Endothelial cell of umbilical vein (primary cell): ENCODE data around the gene BNC1. TPM values are rescaled to one million over a fixed set of nuclear protein-coding genes. Genes with fewer than 3 reads are reported as not detected.

Source experiments
- BruUV-seq: library from RNA; stranded (reverse); fragments of 400-500 nt; replicated peaks from 2 replicates; lab custom pipeline; 2021; lab: Mats Ljungman, UMichigan
- CTCF ChIA-PET: fragments of 300-600, 350-600 bp; sonication (Branson Sonifier 250); formaldehyde crosslinking; loops from one replicate; lab custom pipeline; 2021; ENCODE audit warnings: antibody characterized with exemption, inconsistent platforms; lab: Charles Lee
- POLR2A ChIA-PET: fragments of 300-600, 350-600 bp; sonication (Branson Sonifier 250); formaldehyde crosslinking; loops from one replicate; lab custom pipeline; 2021; ENCODE audit warnings: antibody characterized with exemption, inconsistent platforms; lab: Charles Lee
- DNase-seq: peaks from one replicate; pipeline ENCODE4 v3.0.0-alpha.2; 2011; ENCODE audit warnings: low read depth, low spot score
- FAIRE-seq: peaks from 2 replicates; lab custom pipeline; 2011; peaks lifted over from hg19 to GRCh38; lab: Jason Lieb, UNC
- H2AFZ ChIP-seq: 2 replicates; pipeline ENCODE4 v1.6.0; 2012; ENCODE audit warnings: low read depth, low read length, control low read depth, inconsistent platforms
- H3K27ac ChIP-seq: 2 replicates; pipeline ENCODE4 v1.5.1; 2011; ENCODE audit warnings: low read depth, mild to moderate bottlenecking, control low read depth, low read length, moderate library complexity; ENCODE audit not compliant: insufficient read depth
- H3K27me3 ChIP-seq, 2 experiments: 2 replicates each; pipeline versions ENCODE4 v1.6.0 to v1.6.1; 2011; ENCODE audit warnings: low read length in 2 of 2, mixed read lengths in 1 of 2; ENCODE audit not compliant: control insufficient read depth in 2 of 2, insufficient read depth in 2 of 2
- H3K36me3 ChIP-seq, 2 experiments: 2 replicates in 1 of 2; 3 replicates in 1 of 2; pipeline ENCODE4 v1.5.1; 2011; ENCODE audit warnings: low read length in 2 of 2, mild to moderate bottlenecking in 1 of 2, moderate library complexity in 1 of 2; ENCODE audit not compliant: control insufficient read depth in 2 of 2, insufficient read depth in 2 of 2; ENCODE audit errors: extremely low read depth in 1 of 2
- H3K4me1 ChIP-seq: 3 replicates; pipeline ENCODE4 v1.5.1; 2011; ENCODE audit warnings: mild to moderate bottlenecking, low read length; ENCODE audit not compliant: control insufficient read depth, insufficient read depth; ENCODE audit errors: extremely low read depth
- H3K4me2 ChIP-seq: 2 replicates; pipeline ENCODE4 v1.6.1; 2011; ENCODE audit warnings: low read length, control low read depth, mixed read lengths; ENCODE audit not compliant: insufficient read depth
- H3K4me3 ChIP-seq, 3 experiments: fragments of 200-600 bp in 1 of 3; sonication (generic), shearing (Covaris generic) in 1 of 3; replicated peaks in 1 of 3; 2 replicates each; pipeline ENCODE4 v1.5.1; 2011 to 2016; ENCODE audit warnings: control low read depth in 3 of 3, low read length in 3 of 3, mild to moderate bottlenecking in 2 of 3, inconsistent platforms in 1 of 3, low read depth in 1 of 3, moderate library complexity in 1 of 3; ENCODE audit not compliant: insufficient read depth in 1 of 3
- H3K79me2 ChIP-seq: 2 replicates; pipeline ENCODE4 v1.6.0; 2012; ENCODE audit warnings: low read length, inconsistent platforms; ENCODE audit not compliant: control insufficient read depth, insufficient read depth
- H3K9ac ChIP-seq: replicated peaks from 2 replicates; pipeline ENCODE3; 2011; ENCODE audit warnings: low read length, control low read depth; ENCODE audit not compliant: insufficient read depth; ENCODE audit errors: extremely low read depth
- H3K9me1 ChIP-seq: replicated peaks from 3 replicates; pipeline ENCODE4 v1.6.0; 2011; ENCODE audit warnings: mild to moderate bottlenecking, low read length; ENCODE audit not compliant: control insufficient read depth, insufficient read depth; ENCODE audit errors: extremely low read depth
- H3K9me3 ChIP-seq: replicated peaks from 2 replicates; pipeline ENCODE4 v1.5.1; 2012; ENCODE audit warnings: low read length, inconsistent platforms; ENCODE audit not compliant: control insufficient read depth, insufficient read depth
- H4K20me1 ChIP-seq: replicated peaks from 2 replicates; pipeline ENCODE3; 2011; ENCODE audit warnings: mild to moderate bottlenecking, low read length; ENCODE audit not compliant: control insufficient read depth, insufficient read depth; ENCODE audit errors: extremely low read depth
- EZH2 ChIP-seq: IDR thresholded peaks from 2 replicates; pipeline ENCODE4 v1.6.1; 2012; ENCODE audit warnings: borderline replicate concordance, low read depth, mild to moderate bottlenecking, moderate library complexity, low read length, inconsistent platforms; ENCODE audit not compliant: severe bottlenecking
- FOS ChIP-seq: IDR thresholded peaks from 2 replicates; pipeline ENCODE4 v1.6.1; 2011; ENCODE audit warnings: mild to moderate bottlenecking, low read length, moderate library complexity, borderline replicate concordance; ENCODE audit not compliant: insufficient read depth
- GATA2 ChIP-seq: IDR thresholded peaks from 2 replicates; pipeline ENCODE4 v1.7.0; 2011; ENCODE audit warnings: low read depth, mild to moderate bottlenecking, moderate library complexity, mixed read lengths, low read length; ENCODE audit not compliant: insufficient read length, insufficient read depth
- JUN ChIP-seq: IDR thresholded peaks from 2 replicates; pipeline ENCODE4 v1.6.1; 2011; ENCODE audit warnings: borderline replicate concordance, low read depth; ENCODE audit not compliant: insufficient read length, insufficient read depth
- MYC ChIP-seq: IDR thresholded peaks from one replicate; pipeline ENCODE4 v1.6.1; 2011; ENCODE audit warnings: mild to moderate bottlenecking, low read depth, low read length
- POLR2A ChIP-seq: IDR thresholded peaks from 2 replicates; pipeline ENCODE4 v1.6.1; 2012; ENCODE audit warnings: low read depth, mild to moderate bottlenecking, control low read depth, low read length
- POLR2AphosphoS5 ChIP-seq: IDR thresholded peaks from 2 replicates; pipeline ENCODE4 v1.6.1; 2012; ENCODE audit warnings: low read depth, mild to moderate bottlenecking, control low read depth, low read length, moderate library complexity; ENCODE audit not compliant: insufficient read depth
- dilution Hi-C: fragments of 300-500 bp; cut with MboI; formaldehyde crosslinking; loops from one replicate; pipeline ENCODE4 v1.15.0; 2019; ENCODE audit warnings: low sequenced_read_pairs; ENCODE audit not compliant: extremely low pct_ligation_motif_present
- intact Hi-C: fragments of 100-400 bp; cut with micrococcal nuclease; formaldehyde crosslinking; loops from one replicate; pipeline ENCODE4 v1.10.0; 2022
- polyA plus RNA-seq, 4 experiments: library from polyadenylated mRNA; depleted of rRNA in 3 of 4; stranded (reverse) in 3 of 4; unstranded in 1 of 4; fragments of >200 nt; gene quantifications; 2 replicates each; pipeline versions ENCODE4 v1.2.1 to v1.2.3, GENCODE V29; 2011 to 2012; ENCODE audit warnings: missing spikeins in 1 of 4
- total RNA-seq: library from RNA; stranded (reverse); gene quantifications from 2 replicates; pipeline ENCODE4 v1.2.3, GENCODE V29; 2021
- TF ChIP-seq, protein P1 (sequence below): IDR thresholded peaks from 2 replicates; pipeline ENCODE4 v1.6.1; 2011; ENCODE audit not compliant: insufficient read depth, insufficient read length
- TF ChIP-seq, protein P2 (sequence below), 2 donors: IDR thresholded peaks; 1 replicate in 1 of 2; 2 replicates in 1 of 2; pipeline ENCODE4 v1.5.1; 2011; ENCODE audit warnings: low read length in 2 of 2, mild to moderate bottlenecking in 2 of 2, moderate library complexity in 2 of 2, control low read depth in 1 of 2, inconsistent platforms in 1 of 2, low read depth in 1 of 2; ENCODE audit not compliant: insufficient read depth in 1 of 2; ENCODE audit errors: extremely low read depth in 1 of 2

BNC1 gene
- total and polyA plus RNA-seq, 2 donors (not counting 3 experiments of a cell fraction or from before 2014, with no cell fraction given) = 3.4 to 3.9 TPM

DNA sequence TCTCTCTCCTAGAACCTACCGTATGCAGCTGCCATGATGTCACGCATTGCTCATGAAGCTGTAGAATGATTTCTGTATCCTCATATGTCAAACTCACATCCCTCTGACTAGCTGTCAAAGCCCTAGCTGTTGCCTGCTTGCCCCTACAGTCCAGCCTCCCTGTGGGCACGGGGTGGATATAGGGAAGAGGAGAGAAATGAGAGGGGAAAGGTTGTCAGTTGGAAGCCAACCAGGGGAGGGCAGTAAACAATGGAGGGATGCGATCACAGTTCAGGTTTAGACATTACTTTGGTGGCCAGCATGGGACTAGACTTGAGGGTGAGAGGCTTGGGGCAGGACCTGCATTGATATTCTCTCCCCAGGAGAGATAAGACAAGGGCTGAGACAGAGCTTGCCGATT is 75.1 kb downstream of the BNC1 start:
- no peaks in the 10 kb centered on the region for H3K36me3 ChIP-seq
- ChIA-PET POLR2A (interaction anchor here (0.7 kb wide), 2 partner anchors 39 to 397 kb away, joined by 9 to 10 read pairs; no protein-coding TSS in a partner anchor), CTCF (interaction anchor here (1.3 to 1.9 kb wide), 2 partner anchors 16 to 39 kb away, joined by 3 to 7 read pairs; no protein-coding TSS in a partner anchor)
- no peak overlapping the region for H3K27ac ChIP-seq
- no peak for DNase-seq
- peaks cover 28% of the 10 kb centered on the region for H3K79me2 ChIP-seq
- TF ChIP-seq POLR2AphosphoS5 (no peak), JUN (no peak), EZH2 (no peak), FOS (no peak), POLR2A (no peak), MYC (no peak), GATA2 (no peak)
- TF ChIP-seq, protein P1, sequence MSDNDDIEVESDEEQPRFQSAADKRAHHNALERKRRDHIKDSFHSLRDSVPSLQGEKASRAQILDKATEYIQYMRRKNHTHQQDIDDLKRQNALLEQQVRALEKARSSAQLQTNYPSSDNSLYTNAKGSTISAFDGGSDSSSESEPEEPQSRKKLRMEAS = no peak
- TF ChIP-seq, protein P2, sequence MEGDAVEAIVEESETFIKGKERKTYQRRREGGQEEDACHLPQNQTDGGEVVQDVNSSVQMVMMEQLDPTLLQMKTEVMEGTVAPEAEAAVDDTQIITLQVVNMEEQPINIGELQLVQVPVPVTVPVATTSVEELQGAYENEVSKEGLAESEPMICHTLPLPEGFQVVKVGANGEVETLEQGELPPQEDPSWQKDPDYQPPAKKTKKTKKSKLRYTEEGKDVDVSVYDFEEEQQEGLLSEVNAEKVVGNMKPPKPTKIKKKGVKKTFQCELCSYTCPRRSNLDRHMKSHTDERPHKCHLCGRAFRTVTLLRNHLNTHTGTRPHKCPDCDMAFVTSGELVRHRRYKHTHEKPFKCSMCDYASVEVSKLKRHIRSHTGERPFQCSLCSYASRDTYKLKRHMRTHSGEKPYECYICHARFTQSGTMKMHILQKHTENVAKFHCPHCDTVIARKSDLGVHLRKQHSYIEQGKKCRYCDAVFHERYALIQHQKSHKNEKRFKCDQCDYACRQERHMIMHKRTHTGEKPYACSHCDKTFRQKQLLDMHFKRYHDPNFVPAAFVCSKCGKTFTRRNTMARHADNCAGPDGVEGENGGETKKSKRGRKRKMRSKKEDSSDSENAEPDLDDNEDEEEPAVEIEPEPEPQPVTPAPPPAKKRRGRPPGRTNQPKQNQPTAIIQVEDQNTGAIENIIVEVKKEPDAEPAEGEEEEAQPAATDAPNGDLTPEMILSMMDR (IDR thresholded peaks at IDR 0.05; ENCODE audit: extremely low read depth in 1 of 2, insufficient read depth in 1 of 2, low read depth in 1 of 2, low read length in 2 of 2) = no peak
- H3K4me3 ChIP-seq = no peak overlapping the region
- H3K9me3 ChIP-seq = no peaks in the 10 kb centered on the region
- peaks cover 2% of the 10 kb centered on the region for H4K20me1 ChIP-seq
- H3K9ac ChIP-seq = no peak overlapping the region
- H3K4me1 ChIP-seq = peaks cover 23% of the 10 kb centered on the region
- dilution Hi-C loops (no loop called here), intact Hi-C loops (loop anchor here (5.0 kb wide), 2 partner anchors 457 to 667 kb away; partner anchors contain the start of gene RPS17)
- no TSS peak for BruUV-seq
- FAIRE-seq = no peak
- no peak overlapping the region for H3K4me2 ChIP-seq
- H2AFZ ChIP-seq = no peak overlapping the region
- H3K27me3 ChIP-seq = no peaks in the 10 kb centered on the region
- no peaks in the 10 kb centered on the region for H3K9me1 ChIP-seq
